K562 (cell line): Measurements from ENCODE around the gene SLC22A23. TPM values are rescaled to one million over a fixed set of nuclear protein-coding genes. Genes with fewer than 3 reads are reported as not detected.

Experiments
- C11orf30 ChIP-seq: fragments of 450-650 bp; IDR thresholded peaks from 2 replicates; pipeline ENCODE4 v1.6.1; 2016; ENCODE audit warnings: low read depth, mild to moderate bottlenecking
- MGA ChIP-seq: fragments of 450-650 bp; IDR thresholded peaks from 2 replicates; pipeline ENCODE4 v1.6.1; 2016; ENCODE audit warnings: mild to moderate bottlenecking, moderate library complexity
- MLX ChIP-seq, 2 experiments: fragments of 450-650 bp in 1 of 2; sonication (generic) in 1 of 2; formaldehyde crosslinking; conservative IDR thresholded peaks; 2 replicates each; pipeline versions ENCODE4 v1.4.0 to v1.8.1; 2020 to 2022; ENCODE audit warnings: mild to moderate bottlenecking in 1 of 2, missing genetic modification reagents in 1 of 2
- MTF1 ChIP-seq: fragments of 250-450 bp; sonication (Bioruptor Pico); IDR thresholded peaks from 2 replicates; pipeline ENCODE4 v1.9.0; 2021; ENCODE audit warnings: moderate library complexity, mild to moderate bottlenecking, inconsistent platforms, borderline replicate concordance
- NFIC ChIP-seq: fragments of 450-650 bp; IDR thresholded peaks from 2 replicates; pipeline ENCODE4 v1.6.1; 2017; ENCODE audit warnings: mild to moderate bottlenecking, inconsistent platforms
- SMC3 ChIP-seq: conservative IDR thresholded peaks from 2 replicates; pipeline ENCODE4 v1.6.1; 2011; ENCODE audit warnings: low read depth, low read length, improper control_type of control experiment; ENCODE audit not compliant: insufficient read depth
- SREBF1 ChIP-seq: fragments of 150-350 bp; IDR thresholded peaks from 2 replicates; pipeline ENCODE4 v1.6.1; 2014; ENCODE audit warnings: antibody characterized with exemption, low read depth, low read length, borderline replicate concordance
- THAP12 ChIP-seq: fragments of 250-450 bp; sonication (Bioruptor Pico); IDR thresholded peaks from 2 replicates; pipeline ENCODE4 v1.9.0; 2021; ENCODE audit warnings: mild to moderate bottlenecking, inconsistent platforms
- ZKSCAN1 ChIP-seq: fragments of 150-350 bp; IDR thresholded peaks from 2 replicates; pipeline ENCODE4 v1.6.1; 2016; ENCODE audit warnings: low read depth, low read length
- ZNF79 ChIP-seq: fragments of 250-450 bp; sonication (Bioruptor Pico); IDR thresholded peaks from 2 replicates; pipeline ENCODE4 v1.4.0; 2020; ENCODE audit warnings: low read depth, mild to moderate bottlenecking, moderate library complexity
- polyA plus RNA-seq, 8 experiments: library from polyadenylated mRNA; depleted of rRNA in 4 of 8; stranded (reverse) in 5 of 8; unstranded in 3 of 8; fragments of >200 nt; fragmentation: Nextera tagmentation in 2 of 8; fragmentation: Illumina TruSeq in 1 of 8; extraction: Ambion mirVana in 2 of 8; extraction: Trizol in 1 of 8; gene quantifications; 2 replicates each; pipeline versions ENCODE4 v1.2.1 to v1.2.3, GENCODE V29; 2011 to 2014; ENCODE audit warnings: inconsistent platforms in 1 of 8, missing spikeins in 1 of 8
- total RNA-seq, 7 experiments: library from RNA; depleted of rRNA in 6 of 7; stranded (reverse); fragments of >200 nt in 6 of 7; fragmentation: Illumina TruSeq in 2 of 7; extraction: Trizol in 2 of 7; gene quantifications; 2 replicates each; pipeline versions ENCODE4 v1.2.1 to v1.2.3, GENCODE V29; 2011 to 2021; ENCODE audit warnings: low replicate concordance in 1 of 7

Gene SLC22A23
- total and polyA plus RNA-seq, 9 of the 15 experiments (the other 6 are each of a cell fraction or from before 2014, with no cell fraction given) = 0.30 to 8.7 (median 2.5) TPM

DNA sequence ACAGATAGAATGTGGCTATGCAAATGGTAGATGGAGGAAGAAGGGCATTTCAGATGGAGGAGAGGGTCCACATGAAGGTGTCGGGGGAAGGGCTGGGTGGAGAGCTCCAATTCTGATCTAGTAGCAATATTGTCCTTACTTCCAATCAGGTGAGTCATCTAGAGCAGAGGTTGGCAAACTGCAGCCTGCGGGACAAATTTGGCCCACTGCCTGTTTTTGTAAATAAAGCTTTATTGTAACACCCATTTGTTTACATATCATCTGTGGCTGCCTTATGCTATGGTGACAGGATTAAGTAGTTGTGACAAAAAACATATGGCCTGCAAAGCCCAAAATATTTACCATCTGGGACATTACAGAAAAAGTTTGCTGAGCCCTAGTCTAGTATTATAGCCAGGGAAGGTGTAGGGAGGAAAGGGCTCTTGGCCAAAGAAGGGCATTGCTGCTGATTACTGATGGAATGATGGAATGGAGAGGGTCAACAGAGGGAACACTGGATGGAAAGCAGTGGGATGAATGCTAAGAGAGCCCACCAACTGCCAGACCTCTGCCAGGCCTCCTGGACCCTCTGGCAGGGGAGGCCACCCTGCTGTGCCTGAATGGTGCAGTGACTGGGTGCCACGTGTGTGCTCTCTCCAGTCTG lies 79.8 kb downstream of the SLC22A23 start (continued):
- TF ChIP-seq MGA (no peak), ZNF79 (no peak), SMC3 (no peak), MTF1 (CRISPR knock-in tag) (no peak), SREBF1 (no peak), NFIC (peak; percentile 91), ZKSCAN1 (0 out of 2 replicates have a peak, but pooled peaks have one; percentile 23), THAP12 (CRISPR knock-in tag) (no peak), C11orf30 (no peak), MLX (CRISPR knock-in tag; conservative IDR thresholded peaks at IDR 0.05) (no peak)
